ENCODE results near the gene AKT1S1. TPM values are rescaled to one million over a fixed set of nuclear protein-coding genes. Genes with fewer than 3 reads are reported as not detected.

AKT1S1 gene
- total RNA-seq, 1 experiment from 2014 or later = 42.3 TPM

GRCh38 chr19:49845414-49845813 lies 31.7 kb downstream of the AKT1S1 start:
- no peak overlapping the region for H3K4me3 ChIP-seq (ENCODE audit: low read length)
- TF ChIP-seq EZH2 (IDR thresholded peaks at IDR 0.05; ENCODE audit: low read length, unreplicated experiment) = no peak
- TF ChIP-seq CTCF (conservative IDR thresholded peaks at IDR 0.05; ENCODE audit: low read depth, low read length) = no peak
- TF ChIP-seq EZH2phosphoT487 (IDR thresholded peaks at IDR 0.05; ENCODE audit: borderline replicate concordance, low read length) = no peak
- no peak overlapping the region for H2AFZ ChIP-seq (ENCODE audit: low read length)
- BruUV-seq (replicated peaks) = no TSS peak
- POLR2A ChIA-PET (ENCODE audit: unreplicated experiment) = no interaction called here
- H3K9me3 ChIP-seq (ENCODE audit: low read length) = no peaks in the 10 kb centered on the region
- DNase-seq (no peak), ATAC-seq (no peak)
- H3K27me3 ChIP-seq (ENCODE audit: low read length) = no peaks in the 10 kb centered on the region
- H3K36me3 ChIP-seq (ENCODE audit: low read depth, low read length) = no peaks in the 10 kb centered on the region
- no peaks in the 10 kb centered on the region for H3K9me2 ChIP-seq (replicated peaks; ENCODE audit: low read length)
- CTCF ChIA-PET = no interaction called here
- H4K20me1 ChIP-seq (ENCODE audit: low read length) = no peaks in the 10 kb centered on the region
- H3K79me2 ChIP-seq (ENCODE audit: low read length) = peaks cover 12% of the 10 kb centered on the region
- no peak overlapping the region for H3K27ac ChIP-seq (ENCODE audit: low read length)
- H3F3A ChIP-seq (ENCODE audit: low read length, unreplicated experiment) = no peaks in the 10 kb centered on the region
- intact Hi-C loops (cut with micrococcal nuclease) = loop anchor here (5.0 kb wide), 1 partner anchor 93 kb away; no protein-coding TSS in a partner anchor
- no peak overlapping the region for H3K9ac ChIP-seq (ENCODE audit: low read length)
- H3K4me2 ChIP-seq (ENCODE audit: low read length) = no peak overlapping the region
- peaks cover 24% of the 10 kb centered on the region for H3K4me1 ChIP-seq (ENCODE audit: insufficient read depth, low read length)

GRCh38 chr19:49844138-49845095 lies 32.7 kb downstream of the AKT1S1 start:
- Histone ChIP-seq H2AFZ (ENCODE audit: low read length) (no peak overlapping the region), H3K4me2 (ENCODE audit: low read length) (no peak overlapping the region), H3F3A (ENCODE audit: low read length, unreplicated experiment) (no peaks in the 10 kb centered on the region), H3K9ac (ENCODE audit: low read length) (no peak overlapping the region), H3K9me2 (replicated peaks; ENCODE audit: low read length) (no peaks in the 10 kb centered on the region), H3K27ac (ENCODE audit: low read length) (no peak overlapping the region), H4K20me1 (ENCODE audit: low read length) (no peaks in the 10 kb centered on the region), H3K79me2 (ENCODE audit: low read length) (0 out of 2 replicates have a peak, but pooled peaks cover 5% of the 10 kb centered on the region), H3K9me3 (ENCODE audit: low read length) (no peaks in the 10 kb centered on the region), H3K27me3 (ENCODE audit: low read length) (no peaks in the 10 kb centered on the region), H3K36me3 (ENCODE audit: low read depth, low read length) (no peaks in the 10 kb centered on the region), H3K4me1 (ENCODE audit: insufficient read depth, low read length) (peaks cover 16% of the 10 kb centered on the region), H3K4me3 (ENCODE audit: low read length) (no peak overlapping the region)
- ATAC-seq (no peak), DNase-seq (no peak)
- POLR2A ChIA-PET (ENCODE audit: unreplicated experiment) = interaction anchor here (0.7 kb wide), 1 partner anchor 205 kb away, joined by 3 read pairs; the partner anchor contains the start of gene RRAS
- CTCF ChIA-PET = no interaction called here
- no peak for TF ChIP-seq EZH2phosphoT487 (IDR thresholded peaks at IDR 0.05; ENCODE audit: borderline replicate concordance, low read length)
- no peak for TF ChIP-seq EZH2 (IDR thresholded peaks at IDR 0.05; ENCODE audit: low read length, unreplicated experiment)
- no peak for TF ChIP-seq CTCF (conservative IDR thresholded peaks at IDR 0.05; ENCODE audit: low read depth, low read length)
- no TSS peak for BruUV-seq (replicated peaks)
- intact Hi-C loops (cut with micrococcal nuclease) = loop anchor here (5.0 kb wide), 1 partner anchor 92 kb away; no protein-coding TSS in a partner anchor

- POLR2A ChIA-PET (ENCODE audit: unreplicated experiment) = no interaction called here
These were observed 33.9 kb downstream of the AKT1S1 start for GRCh38 chr19:49843265-49843664.

More at GRCh38 chr19:49843265-49843664, 33.9 kb downstream of the AKT1S1 start:
- no peak for ATAC-seq
- DNase-seq = no peak
- Histone ChIP-seq H3K4me1 (ENCODE audit: insufficient read depth, low read length) (peaks cover 6% of the 10 kb centered on the region), H2AFZ (ENCODE audit: low read length) (no peak overlapping the region), H4K20me1 (ENCODE audit: low read length) (no peaks in the 10 kb centered on the region), H3K9ac (ENCODE audit: low read length) (no peak overlapping the region), H3K36me3 (ENCODE audit: low read depth, low read length) (peaks cover 7% of the 10 kb centered on the region), H3K27me3 (ENCODE audit: low read length) (no peaks in the 10 kb centered on the region), H3K4me2 (ENCODE audit: low read length) (no peak overlapping the region), H3K79me2 (ENCODE audit: low read length) (no peaks in the 10 kb centered on the region), H3K4me3 (ENCODE audit: low read length) (no peak overlapping the region), H3F3A (ENCODE audit: low read length, unreplicated experiment) (no peaks in the 10 kb centered on the region), H3K9me2 (replicated peaks; ENCODE audit: low read length) (no peaks in the 10 kb centered on the region), H3K9me3 (ENCODE audit: low read length) (no peaks in the 10 kb centered on the region), H3K27ac (ENCODE audit: low read length) (no peak overlapping the region)
- no peak for TF ChIP-seq EZH2phosphoT487 (IDR thresholded peaks at IDR 0.05; ENCODE audit: borderline replicate concordance, low read length)
- no peak for TF ChIP-seq EZH2 (IDR thresholded peaks at IDR 0.05; ENCODE audit: low read length, unreplicated experiment)
- no peak for TF ChIP-seq CTCF (conservative IDR thresholded peaks at IDR 0.05; ENCODE audit: low read depth, low read length)
- no TSS peak for BruUV-seq (replicated peaks)
- CTCF ChIA-PET = no interaction called here
- intact Hi-C loops (cut with micrococcal nuclease) = no loop called here

Measured in PC-3 (cell line).